SK-N-DZ (cell line): ENCODE data around the gene AUH.

ENCODE experiments used
- DNase-seq: peaks from one replicate; pipeline ENCODE4 v3.0.0-alpha.2; 2015; ENCODE audit warnings: low spot score

AUH gene

GRCh38 chr9:91172329-91172728 is 189.4 kb downstream of the AUH start:
- DNase-seq, result no peak

- DNase-seq, result no peak
Observed at GRCh38 chr9:91170951-91171350, 190.8 kb downstream of the AUH start.

- no peak for DNase-seq
Observed at GRCh38 chr9:91166796-91167366, 194.8 kb downstream of the AUH start.

GRCh38 chr9:91164724-91165520 is 196.8 kb downstream of the AUH start:
- DNase-seq, result no peak
